GM21723 (cell line): Measurements from ENCODE around the gene CPNE5.
"Not testable (repeated sequence)": the region's sequence is repeated elsewhere in the genome, so short reads cannot be mapped to it uniquely, and the experiment has no call there.

ENCODE experiments used
- ATAC-seq: cut with Tn5 transposase; IDR thresholded peaks from one replicate; pipeline ENCODE4 v1.9.1; 2021; ENCODE audit warnings: mild to moderate bottlenecking, moderate library complexity; ENCODE audit not compliant: unreplicated experiment

CPNE5 gene

DNA sequence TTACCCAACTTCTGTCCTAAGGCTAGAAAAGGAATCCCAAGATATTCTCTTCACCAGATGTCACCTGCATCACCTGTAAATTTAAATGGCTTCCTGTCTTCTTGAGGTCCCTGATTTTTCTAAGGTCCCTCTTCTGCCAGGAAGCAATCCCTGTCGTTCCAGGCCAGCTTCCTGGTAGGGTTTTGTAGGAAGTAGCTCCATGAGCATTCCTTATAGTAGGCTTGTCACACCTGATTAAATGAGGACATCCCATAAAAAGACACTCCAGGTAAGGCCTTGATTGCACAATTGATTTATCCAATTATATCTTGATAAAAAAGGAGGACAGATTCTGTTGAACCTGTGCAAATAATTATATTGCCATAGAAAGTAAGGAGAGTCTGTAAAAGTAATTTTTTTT is 132.9 kb downstream of the CPNE5 start:
- ATAC-seq, result no peak

GRCh38 chr6:36704961-36705577 is 134.2 kb downstream of the CPNE5 start:
- not testable (repeated sequence) for ATAC-seq

- ATAC-seq, result no peak
Measured at GRCh38 chr6:36703982-36704381, 135.3 kb downstream of the CPNE5 start.

DNA sequence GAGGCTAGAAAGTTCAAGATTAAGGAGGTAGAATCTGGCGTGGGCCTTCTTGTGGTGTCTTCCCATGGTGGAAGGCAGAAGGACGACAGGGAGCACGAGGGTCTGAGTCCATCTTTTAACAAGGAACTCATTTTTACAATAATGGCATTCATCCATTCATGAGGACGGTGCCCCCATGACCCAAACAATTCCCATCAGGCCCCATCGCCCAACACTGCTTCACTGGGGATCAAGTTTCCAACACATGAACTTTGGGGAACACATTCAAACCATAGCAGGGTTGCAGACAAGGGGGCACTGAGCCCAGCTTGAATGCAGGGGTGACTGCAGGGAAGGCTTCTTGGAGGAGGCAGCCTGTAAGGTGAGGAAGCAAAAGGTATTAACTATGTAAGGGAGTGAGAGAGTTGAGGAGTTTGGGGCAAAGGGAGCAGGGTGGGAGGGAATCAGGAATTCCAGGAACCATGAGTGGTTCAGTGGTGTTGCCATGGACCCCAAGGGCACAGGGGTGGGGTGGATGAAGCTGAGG is 136.1 kb downstream of the CPNE5 start:
- ATAC-seq, result no peak

DNA sequence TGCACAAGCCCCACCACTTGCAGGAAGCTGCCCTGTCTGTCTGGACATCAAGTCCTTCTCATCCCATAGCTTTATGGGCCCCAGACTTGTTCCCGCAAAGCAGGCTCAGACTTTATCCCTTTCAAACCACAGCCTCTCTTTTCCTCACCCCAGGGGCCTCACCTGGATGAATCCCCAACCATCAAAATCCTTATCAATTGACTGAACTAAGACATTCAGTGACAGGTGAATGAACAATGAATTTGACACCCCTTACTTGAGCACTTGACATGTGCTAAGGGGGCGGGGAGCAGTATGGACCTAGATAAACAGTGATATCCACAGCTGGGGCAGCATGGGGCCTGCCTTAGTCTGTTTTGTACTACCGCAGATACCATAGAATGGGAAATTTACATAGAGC is 136.6 kb downstream of the CPNE5 start:
- ATAC-seq, result no peak

GRCh38 chr6:36701401-36701991 is 137.7 kb downstream of the CPNE5 start:
- no peak for ATAC-seq

GRCh38 chr6:36700831-36701230 is 138.4 kb downstream of the CPNE5 start:
- no peak for ATAC-seq

DNA sequence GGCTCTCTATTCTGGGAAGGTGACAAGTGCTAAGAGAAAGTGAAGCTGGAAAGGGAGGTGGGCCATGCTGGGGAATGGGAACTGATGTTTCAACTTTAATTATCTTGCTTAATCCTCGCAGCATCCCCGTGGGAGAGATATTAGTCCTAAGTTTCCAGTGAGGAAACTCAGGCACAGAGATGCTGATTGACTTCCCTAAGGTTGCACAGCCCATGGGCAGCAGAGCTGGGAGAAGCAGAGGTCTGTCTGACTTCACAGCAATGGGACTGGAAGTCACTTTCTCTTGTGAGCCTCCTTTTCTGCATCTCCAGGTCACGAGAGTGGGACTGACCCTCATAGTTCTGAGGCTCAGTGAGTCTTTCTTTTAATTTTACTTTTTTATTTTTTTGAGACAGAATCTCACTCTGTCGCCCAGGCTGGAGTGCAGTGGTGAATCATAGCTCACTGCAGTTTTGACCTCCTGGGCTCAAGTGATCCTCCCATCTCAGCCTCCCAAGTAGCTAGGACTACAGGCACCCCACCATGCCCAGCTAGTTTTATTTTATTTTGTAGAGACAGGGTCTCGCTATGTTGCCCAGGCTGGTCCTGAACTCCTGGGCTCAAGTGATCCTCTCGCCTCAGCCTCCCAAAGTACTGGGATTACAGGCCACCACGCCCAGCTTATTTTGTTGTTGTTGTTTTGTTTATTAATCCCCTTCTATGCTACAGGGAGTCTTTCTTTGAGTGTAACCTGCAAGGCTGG is 139.0 kb downstream of the CPNE5 start:
- no peak for ATAC-seq

DNA sequence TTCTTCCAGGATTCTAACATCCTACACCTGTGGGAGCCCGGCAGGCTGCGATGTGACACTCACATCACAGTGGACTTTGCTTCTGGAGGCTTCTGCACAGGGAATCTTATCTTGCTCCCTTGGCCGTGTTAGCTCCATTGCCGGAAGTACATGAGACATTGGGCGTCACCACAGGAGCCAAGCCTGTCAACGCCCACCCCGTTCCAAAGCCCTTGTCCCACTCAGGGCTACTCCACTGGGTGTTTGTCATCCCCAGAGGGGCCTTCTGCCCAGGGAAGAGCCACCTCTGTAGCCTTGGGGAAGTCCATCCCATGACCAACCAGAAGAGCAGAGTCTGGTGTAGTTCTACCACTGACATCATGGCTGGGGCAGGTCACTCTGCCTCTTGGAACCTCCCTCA is 139.9 kb downstream of the CPNE5 start:
- ATAC-seq, result no peak

DNA sequence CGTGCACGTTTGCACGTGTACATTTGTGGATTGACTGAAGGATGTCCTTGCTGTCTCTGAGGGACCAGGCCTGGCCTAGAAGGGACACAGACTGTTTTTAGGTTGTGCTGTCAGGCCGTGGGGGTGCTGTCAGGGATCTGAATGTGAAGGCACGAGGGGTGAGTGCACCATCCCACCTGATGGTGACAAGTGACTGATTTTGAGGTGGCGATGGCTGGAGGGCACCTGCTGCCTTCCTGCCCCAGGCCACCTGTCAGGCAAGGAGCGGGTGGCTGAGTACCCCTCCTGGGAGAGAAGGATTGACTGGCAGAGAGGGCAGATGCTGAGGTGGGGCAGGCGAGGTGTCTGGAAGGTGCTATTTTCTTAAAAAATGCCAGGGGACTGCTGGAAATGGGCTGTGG is 140.4 kb downstream of the CPNE5 start:
- ATAC-seq, result no peak

DNA sequence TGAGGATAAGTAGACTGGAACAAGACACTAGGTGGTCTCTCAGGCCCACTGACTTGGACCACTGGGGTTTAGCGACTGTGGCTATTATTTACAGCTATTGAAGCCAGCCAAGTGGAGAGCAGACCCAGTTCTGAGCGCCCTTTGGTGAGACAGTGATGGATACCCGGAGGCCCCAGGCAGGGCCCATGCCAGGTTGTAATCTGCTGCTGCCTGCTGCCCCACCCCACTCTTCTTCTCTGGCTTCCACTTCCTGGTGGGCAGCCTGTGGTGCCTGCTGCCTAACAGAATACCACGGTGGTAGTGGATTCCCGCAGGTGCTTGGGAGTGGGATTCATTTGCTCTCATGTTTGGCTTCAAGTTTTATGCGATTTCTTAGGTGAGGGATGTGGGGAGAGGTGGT is 141.0 kb downstream of the CPNE5 start:
- no peak for ATAC-seq

DNA sequence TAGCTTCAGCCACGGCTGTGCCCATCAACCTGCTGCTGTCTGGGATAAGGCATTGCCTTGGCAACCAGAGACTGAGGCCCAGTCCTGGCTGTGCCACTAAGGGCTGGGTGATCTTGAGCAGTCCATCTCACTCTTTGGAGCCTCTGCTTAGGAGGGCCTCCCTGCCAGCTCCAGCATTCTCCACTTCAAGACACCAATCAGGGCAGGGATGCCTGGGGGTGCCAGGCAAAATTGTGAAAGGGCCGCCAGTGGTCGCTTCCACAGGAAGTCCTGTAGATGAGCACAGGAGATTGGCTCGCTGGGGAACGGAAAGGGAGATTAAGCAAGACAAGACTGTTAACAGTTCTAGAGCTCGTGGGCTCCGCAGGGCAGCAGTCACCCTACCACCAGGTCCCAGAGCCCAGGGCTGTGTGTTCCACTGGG is 141.8 kb downstream of the CPNE5 start, which contains the start of gene RAB44:
Gene RAB44, plus strand, starts transcription at position 346 of the 423 bp plus-strand sequence. CDS start 6,410 bp downstream, outside the sequence.
- ATAC-seq, result no peak

DNA sequence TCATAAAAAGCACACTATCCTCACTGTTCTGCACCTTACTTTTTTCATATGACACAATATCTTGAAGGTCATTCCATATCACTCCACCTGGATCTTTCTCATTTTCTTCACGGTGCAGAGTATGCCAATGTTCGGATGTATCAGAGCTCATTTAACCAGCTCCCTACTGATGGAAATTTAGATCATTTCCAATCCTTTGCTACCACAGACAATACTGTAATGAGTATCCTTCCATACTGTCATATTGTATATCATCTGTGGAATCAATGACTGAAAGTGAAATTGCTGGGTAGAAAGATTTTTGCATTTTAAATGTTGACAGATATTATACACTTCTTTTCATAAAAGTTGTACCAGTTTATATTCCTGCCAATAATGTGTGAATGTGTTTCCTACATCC is 143.8 kb downstream of the CPNE5 start:
- no peak for ATAC-seq

GRCh38 chr6:36694616-36695015 is 144.6 kb downstream of the CPNE5 start:
- ATAC-seq, result no peak

GRCh38 chr6:36692861-36693702 is 146.2 kb downstream of the CPNE5 start:
- no peak for ATAC-seq

DNA sequence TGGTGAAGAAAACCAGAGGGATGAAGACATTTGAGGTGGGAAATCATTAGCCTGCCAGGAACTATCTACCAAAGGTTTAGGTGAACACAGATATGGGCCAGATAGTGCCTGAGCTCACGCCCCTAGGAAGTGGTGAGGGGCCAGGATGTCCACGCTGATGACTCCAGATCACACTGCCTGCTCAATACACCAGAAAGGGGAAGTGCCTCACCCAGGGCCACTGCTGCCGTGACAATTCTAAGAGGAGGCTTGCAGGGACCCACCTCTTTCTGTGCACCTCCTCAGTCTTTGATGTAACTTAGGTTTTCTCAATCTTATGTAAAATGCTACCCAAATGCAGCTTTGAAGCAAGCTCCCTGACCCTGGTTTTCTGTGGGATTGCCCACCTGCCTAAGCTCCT is 147.0 kb downstream of the CPNE5 start:
- peak; percentile 62 for ATAC-seq

GRCh38 chr6:36691612-36692011 is 147.6 kb downstream of the CPNE5 start:
- no peak for ATAC-seq

DNA sequence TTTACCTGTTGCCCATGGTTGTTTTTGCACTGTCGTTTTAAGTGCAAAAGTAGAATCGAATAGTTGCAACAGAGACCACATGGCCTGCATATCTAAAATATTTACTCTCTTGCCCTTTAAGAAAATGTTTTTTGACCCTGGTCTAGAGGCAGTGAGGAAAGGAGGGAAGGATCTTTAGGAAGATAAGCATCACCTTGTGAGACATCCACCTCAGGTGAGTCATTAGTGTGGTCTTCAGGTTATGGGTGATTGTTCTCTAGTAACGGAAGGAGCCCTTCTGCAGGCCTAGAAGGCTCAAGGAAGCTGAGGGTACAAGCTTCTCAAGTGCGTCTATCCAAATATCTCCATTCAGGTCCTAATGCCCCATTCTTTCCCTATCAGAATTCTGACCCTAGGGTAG is 148.2 kb downstream of the CPNE5 start:
- ATAC-seq, result no peak
